CD4-positive, alpha-beta memory T cell (primary cell): Measurements from ENCODE around the gene RAP1GAP2. TPM values are rescaled to one million over a fixed set of nuclear protein-coding genes. Genes with fewer than 3 reads are reported as not detected.

Source experiments
- CTCF ChIA-PET: fragments of 350-600 bp; sonication (Branson Sonifier 250); formaldehyde crosslinking; loops from one replicate; lab custom pipeline; 2021; ENCODE audit warnings: inconsistent platforms; ENCODE audit not compliant: partially characterized antibody; lab: Charles Lee
- POLR2A ChIA-PET: fragments of 350-600 bp; sonication (Branson Sonifier 250); formaldehyde crosslinking; loops from one replicate; lab custom pipeline; 2021; ENCODE audit not compliant: partially characterized antibody; lab: Charles Lee
- DNase-seq, 5 donors: peaks; one replicate each; pipeline versions ENCODE4 v3.0.0 to v3.0.0-alpha.2; 2020 to 2022; ENCODE audit warnings: mixed read lengths in 1 of 5
- H3K27ac ChIP-seq: one replicate; pipeline ENCODE4 v1.7.0; 2013; ENCODE audit warnings: low read depth, low read length
- H3K27me3 ChIP-seq: 2 replicates; pipeline ENCODE4 v1.7.0; 2013; ENCODE audit warnings: mild to moderate bottlenecking, low read length, moderate library complexity; ENCODE audit not compliant: insufficient read depth
- H3K36me3 ChIP-seq: 2 replicates; pipeline ENCODE4 v1.7.0; 2013; ENCODE audit warnings: mild to moderate bottlenecking, low read length, moderate library complexity; ENCODE audit not compliant: insufficient read depth
- H3K4me1 ChIP-seq: 2 replicates; pipeline ENCODE4 v1.7.0; 2013; ENCODE audit warnings: mild to moderate bottlenecking, low read length, moderate library complexity; ENCODE audit not compliant: insufficient read depth
- H3K4me3 ChIP-seq, 2 donors: one replicate each; pipeline ENCODE4 v1.7.0; 2013; ENCODE audit warnings: low read length in 2 of 2, mild to moderate bottlenecking in 1 of 2
- H3K9me3 ChIP-seq, 2 donors: one replicate each; pipeline ENCODE4 v1.7.0; 2013; ENCODE audit warnings: low read length in 2 of 2, control low read depth in 1 of 2; ENCODE audit not compliant: control insufficient read depth in 1 of 2
- H3K27ac Mint-ChIP-seq, 7 donors: one replicate each; pipeline ENCODE4 v1.8.0; 2020 to 2021; ENCODE audit warnings: mixed read lengths in 7 of 7, mild to moderate bottlenecking in 6 of 7, inconsistent platforms in 3 of 7, moderate library complexity in 3 of 7
- H3K27me3 Mint-ChIP-seq, 2 donors: one replicate each; pipeline ENCODE4 v1.8.0; 2020 to 2021; ENCODE audit warnings: mixed read lengths in 2 of 2
- H3K36me3 Mint-ChIP-seq, 2 donors: one replicate each; pipeline ENCODE4 v1.8.0; 2020 to 2021; ENCODE audit warnings: mixed read lengths in 2 of 2, inconsistent platforms in 1 of 2, mild to moderate bottlenecking in 1 of 2
- H3K4me1 Mint-ChIP-seq, 4 donors: one replicate each; pipeline ENCODE4 v1.8.0; 2020 to 2021; ENCODE audit warnings: mixed read lengths in 4 of 4, mild to moderate bottlenecking in 1 of 4
- H3K4me3 Mint-ChIP-seq, 8 donors: one replicate each; pipeline ENCODE4 v1.8.0; 2020 to 2021; ENCODE audit warnings: mixed read lengths in 8 of 8, mild to moderate bottlenecking in 7 of 8, moderate library complexity in 6 of 8, inconsistent platforms in 3 of 8
- H3K9me3 Mint-ChIP-seq, 8 donors: one replicate each; pipeline ENCODE4 v1.8.0; 2020 to 2021; ENCODE audit warnings: mixed read lengths in 8 of 8, mild to moderate bottlenecking in 5 of 8, inconsistent platforms in 3 of 8, moderate library complexity in 1 of 8
- intact Hi-C: fragments of 100-400 bp; cut with micrococcal nuclease; formaldehyde crosslinking; loops from one replicate; pipeline ENCODE4 v1.15.1; 2023
- polyA plus RNA-seq, 2 donors: library from polyadenylated mRNA; unstranded; fragments of 300-500 nt; fragmentation: Illumina TruSeq; gene quantifications; one replicate each; pipeline ENCODE4 v1.2.3, GENCODE V29; 2021
- total RNA-seq, 2 experiments: library from RNA; stranded (reverse); gene quantifications; one replicate each; pipeline ENCODE4 v1.2.3, GENCODE V29; 2021

Gene RAP1GAP2
- total and polyA plus RNA-seq, 4 experiments from 2014 or later = 0.38 to 9.9 (median 8.0) TPM

DNA sequence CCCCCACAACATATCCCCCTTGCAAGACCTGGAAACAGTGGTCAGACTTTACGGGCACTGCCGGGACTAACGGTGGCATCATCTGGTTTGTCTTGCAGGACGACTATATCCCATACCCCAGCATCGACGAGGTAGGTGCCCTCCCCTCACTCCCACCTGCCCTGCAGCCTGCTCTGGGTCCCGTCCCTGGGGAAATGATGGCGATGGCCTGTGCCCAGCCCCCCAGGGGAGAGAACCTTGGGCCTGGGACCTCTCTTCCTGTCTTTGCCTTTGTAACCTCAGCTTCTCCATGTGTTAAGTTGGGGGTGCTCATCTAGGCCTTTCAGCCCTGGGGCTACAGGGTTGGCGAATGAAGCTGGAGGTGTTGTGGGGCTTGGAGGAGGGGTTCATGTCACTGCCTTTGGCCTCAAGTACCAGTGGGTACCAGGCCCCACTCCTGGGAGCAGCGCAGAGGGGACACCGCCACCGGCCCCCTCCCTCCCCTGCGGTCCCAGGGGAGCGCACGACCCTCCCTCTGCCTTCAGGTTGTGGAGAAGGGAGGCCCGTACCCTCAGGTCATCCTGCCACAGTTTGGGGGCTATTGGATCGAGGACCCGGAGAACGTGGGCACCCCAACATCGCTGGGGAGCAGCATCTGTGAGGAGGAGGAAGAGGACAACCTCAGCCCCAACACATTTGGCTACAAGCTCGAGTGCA is 167.2 kb downstream of the RAP1GAP2 start:
- peaks cover 43 to 46% of the 10 kb centered on the region in 2 donors for H3K36me3 Mint-ChIP-seq
- Histone ChIP-seq H3K9me3 (no peaks in the 10 kb centered on the region), H3K27ac (no peak overlapping the region), H3K36me3 (peaks cover 24% of the 10 kb centered on the region), H3K4me3 (no peak overlapping the region), H3K27me3 (no peaks in the 10 kb centered on the region), H3K4me1 (no peaks in the 10 kb centered on the region)
- H3K4me1 Mint-ChIP-seq = peaks cover 0 to 1% (median 0%) of the 10 kb centered on the region in 4 donors
- H3K4me3 Mint-ChIP-seq = no peak overlapping the region
- intact Hi-C loops = no loop called here
- ChIA-PET CTCF (interaction anchor here (1.3 kb wide), 1 partner anchor 134 kb away, joined by 3 read pairs; no protein-coding TSS in a partner anchor), POLR2A (no interaction called here)
- no peaks in the 10 kb centered on the region for H3K27me3 Mint-ChIP-seq
- no peaks in the 10 kb centered on the region for H3K9me3 Mint-ChIP-seq
- H3K27ac Mint-ChIP-seq = no peak overlapping the region
- no peak for DNase-seq

GRCh38 chr17:2964028-2964356 is 167.8 kb downstream of the RAP1GAP2 start:
- peaks cover 44 to 45% of the 10 kb centered on the region in 2 donors for H3K36me3 Mint-ChIP-seq
- DNase-seq = no peak
- H3K27ac ChIP-seq = no peak overlapping the region
- intact Hi-C loops = no loop called here
- no peaks in the 10 kb centered on the region for H3K27me3 Mint-ChIP-seq
- H3K27me3 ChIP-seq = no peaks in the 10 kb centered on the region
- peaks cover 21% of the 10 kb centered on the region for H3K36me3 ChIP-seq
- no peak overlapping the region for H3K4me3 Mint-ChIP-seq
- POLR2A ChIA-PET = no interaction called here
- H3K9me3 Mint-ChIP-seq = no peaks in the 10 kb centered on the region
- no peaks in the 10 kb centered on the region for H3K9me3 ChIP-seq
- no peak overlapping the region for H3K27ac Mint-ChIP-seq
- H3K4me1 ChIP-seq = no peaks in the 10 kb centered on the region
- no peak overlapping the region for H3K4me3 ChIP-seq
- CTCF ChIA-PET = no interaction called here
- peaks cover 0 to 1% (median 0%) of the 10 kb centered on the region in 4 donors for H3K4me1 Mint-ChIP-seq

DNA sequence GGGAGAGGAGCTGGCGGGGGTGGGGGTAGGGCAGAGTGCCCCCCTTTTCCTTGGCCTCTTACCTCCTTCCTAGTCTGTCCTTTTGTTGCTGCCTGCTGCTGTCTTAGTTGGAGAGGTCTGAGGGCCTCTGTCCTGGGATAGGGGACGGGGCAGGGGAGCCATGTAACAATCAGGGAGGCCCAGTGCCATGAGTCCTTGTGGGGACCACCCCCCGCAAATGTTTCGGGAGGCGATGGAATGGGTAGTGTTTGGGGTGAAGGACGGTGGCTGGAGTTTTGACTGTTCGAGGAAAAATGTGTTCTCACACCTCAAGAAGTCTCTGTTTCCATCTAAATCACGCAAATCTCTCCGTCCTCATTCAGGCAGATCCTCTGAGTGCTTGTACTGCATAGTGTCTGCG is 168.1 kb downstream of the RAP1GAP2 start:
- Mint-ChIP-seq H3K27me3 (no peaks in the 10 kb centered on the region), H3K4me3 (no peak overlapping the region)

GRCh38 chr17:2964831-2965230 is 168.6 kb downstream of the RAP1GAP2 start:
- Histone ChIP-seq H3K27ac (no peak overlapping the region), H3K27me3 (no peaks in the 10 kb centered on the region), H3K4me3 (no peak overlapping the region), H3K36me3 (peaks cover 20% of the 10 kb centered on the region), H3K9me3 (no peaks in the 10 kb centered on the region), H3K4me1 (no peaks in the 10 kb centered on the region)
- H3K27ac Mint-ChIP-seq = no peak overlapping the region
- H3K4me3 Mint-ChIP-seq = no peak overlapping the region
- ChIA-PET POLR2A (no interaction called here), CTCF (no interaction called here)
- no peaks in the 10 kb centered on the region for H3K9me3 Mint-ChIP-seq
- H3K36me3 Mint-ChIP-seq = peaks cover 42 to 45% of the 10 kb centered on the region in 2 donors
- H3K4me1 Mint-ChIP-seq = peaks cover 0 to 1% (median 0%) of the 10 kb centered on the region in 4 donors
- DNase-seq = no peak
- H3K27me3 Mint-ChIP-seq = no peaks in the 10 kb centered on the region
- intact Hi-C loops = no loop called here

More for the DNA sequence above, 168.1 kb downstream of the RAP1GAP2 start:
- H3K4me1 ChIP-seq = no peaks in the 10 kb centered on the region
- H3K4me1 Mint-ChIP-seq = peaks cover 0 to 1% (median 0%) of the 10 kb centered on the region in 4 donors
- ChIA-PET POLR2A (no interaction called here), CTCF (no interaction called here)
- no peaks in the 10 kb centered on the region for H3K27me3 ChIP-seq
- peaks cover 43 to 45% of the 10 kb centered on the region in 2 donors for H3K36me3 Mint-ChIP-seq
- intact Hi-C loops = no loop called here
- DNase-seq = no peak
- peaks cover 20% of the 10 kb centered on the region for H3K36me3 ChIP-seq
- H3K27ac Mint-ChIP-seq = no peak overlapping the region
- no peak overlapping the region for H3K4me3 ChIP-seq
- no peak overlapping the region for H3K27ac ChIP-seq
- no peaks in the 10 kb centered on the region for H3K9me3 ChIP-seq
- no peaks in the 10 kb centered on the region for H3K9me3 Mint-ChIP-seq

GRCh38 chr17:2965621-2966595 is 169.7 kb downstream of the RAP1GAP2 start:
- intact Hi-C loops = no loop called here
- H3K4me1 ChIP-seq = no peaks in the 10 kb centered on the region
- CTCF ChIA-PET = no interaction called here
- H3K27me3 ChIP-seq = no peaks in the 10 kb centered on the region
- H3K4me3 Mint-ChIP-seq = no peak overlapping the region
- no peak overlapping the region for H3K4me3 ChIP-seq
- peaks cover 0 to 1% (median 0%) of the 10 kb centered on the region in 4 donors for H3K4me1 Mint-ChIP-seq
- H3K36me3 Mint-ChIP-seq = peaks cover 38 to 46% of the 10 kb centered on the region in 2 donors
- H3K9me3 ChIP-seq = no peaks in the 10 kb centered on the region
- H3K36me3 ChIP-seq = peaks cover 20% of the 10 kb centered on the region
- H3K9me3 Mint-ChIP-seq = no peaks in the 10 kb centered on the region
- DNase-seq = no peak
- H3K27me3 Mint-ChIP-seq = no peaks in the 10 kb centered on the region
- H3K27ac ChIP-seq = no peak overlapping the region
- POLR2A ChIA-PET = no interaction called here
- H3K27ac Mint-ChIP-seq = peak overlapping the region in 2 of 7 donors; percentile 5 to 50

GRCh38 chr17:2967515-2967914 is 171.3 kb downstream of the RAP1GAP2 start:
- H3K36me3 ChIP-seq = peaks cover 20% of the 10 kb centered on the region
- H3K36me3 Mint-ChIP-seq = peaks cover 37 to 43% of the 10 kb centered on the region in 2 donors
- intact Hi-C loops = no loop called here
- DNase-seq = no peak
- CTCF ChIA-PET = no interaction called here
- H3K4me1 ChIP-seq = no peaks in the 10 kb centered on the region
- H3K27ac Mint-ChIP-seq = peak overlapping the region in 2 of 7 donors; percentile 6 to 57
- H3K4me3 Mint-ChIP-seq = no peak overlapping the region
- no peaks in the 10 kb centered on the region for H3K9me3 ChIP-seq
- H3K4me1 Mint-ChIP-seq = no peaks in the 10 kb centered on the region
- H3K4me3 ChIP-seq = no peak overlapping the region
- no peaks in the 10 kb centered on the region for H3K27me3 ChIP-seq
- H3K9me3 Mint-ChIP-seq = no peaks in the 10 kb centered on the region
- H3K27ac ChIP-seq = no peak overlapping the region
- H3K27me3 Mint-ChIP-seq = no peaks in the 10 kb centered on the region
- POLR2A ChIA-PET = no interaction called here

- ChIA-PET CTCF (interaction anchor here (1.6 kb wide), 1 partner anchor 13 kb away, joined by 4 read pairs; no protein-coding TSS in a partner anchor), POLR2A (no interaction called here)
- no peaks in the 10 kb centered on the region for H3K4me1 ChIP-seq
- peak overlapping the region in 1 of 7 donors; percentile 23 for H3K27ac Mint-ChIP-seq
- H3K4me3 ChIP-seq = no peak overlapping the region
- DNase-seq = no peak
- peaks cover 30 to 42% of the 10 kb centered on the region in 2 donors for H3K36me3 Mint-ChIP-seq
- H3K4me1 Mint-ChIP-seq = no peaks in the 10 kb centered on the region
- no peaks in the 10 kb centered on the region for H3K27me3 Mint-ChIP-seq
- intact Hi-C loops = no loop called here
- no peak overlapping the region for H3K4me3 Mint-ChIP-seq
- no peaks in the 10 kb centered on the region for H3K9me3 Mint-ChIP-seq
- no peaks in the 10 kb centered on the region for H3K27me3 ChIP-seq
- H3K9me3 ChIP-seq = no peaks in the 10 kb centered on the region
- H3K27ac ChIP-seq = no peak overlapping the region
- H3K36me3 ChIP-seq = peaks cover 4% of the 10 kb centered on the region
These were observed 175.6 kb downstream of the RAP1GAP2 start for GRCh38 chr17:2971851-2972250.
